GM12892 (cell line): ENCODE results near the gene FOXM1.

Source experiments
- DNase-seq: peaks from one replicate; pipeline ENCODE4 v3.0.0; 2011; ENCODE audit not compliant: insufficient read length
- FAIRE-seq: peaks from 2 replicates; lab custom pipeline; 2011; peaks lifted over from hg19 to GRCh38; lab: Jason Lieb, UNC
- POLR2A ChIP-seq: IDR thresholded peaks from 2 replicates; pipeline ENCODE4 v1.6.1; 2011; ENCODE audit warnings: low read depth, low read length, control low read depth
- POLR2AphosphoS5 ChIP-seq: IDR thresholded peaks from 2 replicates; pipeline ENCODE4 v1.6.1; 2011; ENCODE audit warnings: low read depth, low read length, control low read depth
- TAF1 ChIP-seq: IDR thresholded peaks from 2 replicates; pipeline ENCODE4 v1.6.1; 2011; ENCODE audit warnings: low read depth, mild to moderate bottlenecking, control low read depth, low read length, borderline replicate concordance

FOXM1 gene

DNA sequence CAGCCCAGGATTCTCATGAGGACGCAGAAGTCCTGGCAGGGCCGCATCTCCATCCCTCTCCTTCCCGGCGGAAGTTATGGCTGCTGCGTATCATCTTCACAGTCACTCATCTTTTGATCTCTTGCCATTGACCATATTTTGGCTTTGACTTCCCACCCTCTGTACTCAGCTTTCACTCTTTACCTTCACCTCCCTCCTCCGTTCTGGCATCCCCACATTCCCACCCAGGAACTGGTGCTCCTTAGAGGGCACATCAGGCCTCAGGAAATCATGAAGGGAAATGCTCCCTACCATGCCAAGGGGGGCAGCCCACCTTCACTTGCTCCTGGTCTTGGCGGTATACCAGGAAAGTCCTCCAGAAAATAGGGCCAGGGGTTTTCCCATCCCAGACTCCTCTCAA is 21.4 kb downstream of the FOXM1 start:
- FAIRE-seq (no peak), DNase-seq (no peak)
- TF ChIP-seq POLR2A (no peak), TAF1 (no peak), POLR2AphosphoS5 (no peak)

DNA sequence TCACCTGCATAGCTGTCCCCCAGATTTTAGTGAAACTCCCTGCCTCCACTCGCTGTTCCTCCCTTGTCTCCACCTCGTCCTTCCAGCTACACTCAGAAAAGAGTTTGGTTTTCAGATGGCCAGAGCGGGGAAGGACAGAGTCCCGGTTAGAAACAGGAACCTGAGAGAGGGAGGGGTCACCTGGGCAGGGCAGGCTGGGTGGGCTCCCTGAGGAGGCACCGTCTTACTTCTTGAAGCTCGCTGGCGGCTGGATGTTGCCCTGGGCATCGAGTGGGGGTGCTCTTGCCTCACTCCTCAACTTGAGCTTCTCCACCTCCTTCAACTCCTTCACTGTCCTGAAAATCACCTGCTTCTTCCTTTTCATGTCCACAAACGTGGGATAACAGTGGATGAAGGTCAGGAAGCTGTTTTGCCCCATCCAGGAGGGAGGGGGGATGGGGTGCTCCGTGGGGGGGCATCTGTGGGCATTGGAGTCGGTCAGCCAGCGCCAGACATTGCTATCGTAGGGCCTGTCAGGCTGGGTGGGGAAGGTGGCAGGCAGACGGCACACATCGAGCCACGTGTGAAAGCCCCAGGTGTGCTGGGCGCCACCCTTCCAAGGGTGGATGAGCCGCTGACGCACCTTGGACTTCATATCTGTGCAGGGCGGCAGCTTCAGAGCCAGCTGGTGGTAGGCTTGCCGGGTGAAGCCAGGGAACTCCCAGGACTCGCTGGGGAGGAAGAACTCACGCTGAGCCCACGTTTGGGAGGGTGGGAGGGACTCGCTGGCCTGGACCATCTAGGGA is 22.1 kb downstream of the FOXM1 start:
- no peak for DNase-seq
- FAIRE-seq = no peak
- TF ChIP-seq TAF1 = no peak
- no peak for TF ChIP-seq POLR2AphosphoS5
- TF ChIP-seq POLR2A = no peak

DNA sequence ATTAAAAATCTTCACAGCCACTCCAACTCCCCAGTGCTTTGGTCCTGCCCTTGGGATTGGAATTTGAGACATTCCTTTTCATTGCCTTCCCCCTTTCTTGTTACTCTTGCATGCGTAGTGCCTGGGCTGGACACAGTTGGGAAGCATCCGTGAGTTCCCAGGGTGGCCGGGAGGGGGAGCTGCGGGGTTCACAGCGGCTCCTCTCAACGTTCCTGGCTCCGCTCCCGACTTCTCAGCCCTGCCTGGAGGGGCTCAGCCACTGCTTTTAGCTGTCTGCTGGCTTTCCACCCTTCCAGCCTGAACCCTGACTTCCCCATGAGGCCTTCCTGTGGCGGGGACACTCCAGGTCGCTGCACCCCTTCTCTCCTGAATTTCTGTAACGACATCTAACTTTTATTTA is 23.3 kb downstream of the FOXM1 start:
- DNase-seq (peak; percentile 59), FAIRE-seq (no peak)
- no peak for TF ChIP-seq POLR2AphosphoS5
- no peak for TF ChIP-seq TAF1
- TF ChIP-seq POLR2A = no peak

DNA sequence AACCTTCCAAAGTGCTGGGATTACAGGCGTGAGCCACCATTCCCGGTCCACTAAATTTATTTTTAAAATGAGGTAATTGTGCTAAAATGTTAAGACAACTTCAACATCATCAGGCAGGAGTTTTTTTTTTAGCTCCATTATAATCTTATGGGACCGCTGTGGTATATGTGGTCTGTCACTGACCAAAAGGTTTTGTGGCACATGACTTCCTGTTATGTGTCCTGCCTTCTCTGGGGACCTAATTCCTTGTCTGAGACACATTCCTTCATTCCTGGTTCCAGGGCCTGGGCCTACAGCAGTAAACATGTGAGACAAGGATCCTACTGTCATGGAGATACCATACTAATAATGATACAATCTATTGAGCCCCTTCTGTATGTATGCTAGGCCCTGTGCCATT is 25.0 kb downstream of the FOXM1 start:
- FAIRE-seq (no peak), DNase-seq (no peak)
- TF ChIP-seq POLR2AphosphoS5 = no peak
- no peak for TF ChIP-seq POLR2A
- TF ChIP-seq TAF1 = no peak

DNA sequence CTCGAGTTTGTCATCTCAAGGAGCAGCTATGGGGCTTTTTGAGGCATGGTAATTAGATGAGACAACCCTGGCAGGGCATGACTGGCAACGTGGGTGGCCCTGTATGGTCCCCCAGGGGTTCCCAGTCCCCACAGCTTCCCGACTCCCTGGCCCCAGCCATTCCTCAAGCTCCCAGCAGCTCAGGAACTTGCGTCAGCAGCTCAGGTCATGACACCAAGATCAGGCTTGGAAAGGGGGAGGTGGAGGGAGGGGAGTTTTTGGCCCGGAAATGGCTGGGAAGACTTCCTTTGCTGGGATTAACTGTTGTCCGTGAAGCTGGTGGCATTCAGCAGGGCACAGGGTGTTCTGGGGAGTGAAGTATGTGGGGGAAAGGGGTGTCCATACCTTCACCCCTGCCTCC is 31.7 kb downstream of the FOXM1 start:
- TF ChIP-seq TAF1 = no peak
- no peak for TF ChIP-seq POLR2A
- no peak for TF ChIP-seq POLR2AphosphoS5
- DNase-seq (no peak), FAIRE-seq (no peak)

DNA sequence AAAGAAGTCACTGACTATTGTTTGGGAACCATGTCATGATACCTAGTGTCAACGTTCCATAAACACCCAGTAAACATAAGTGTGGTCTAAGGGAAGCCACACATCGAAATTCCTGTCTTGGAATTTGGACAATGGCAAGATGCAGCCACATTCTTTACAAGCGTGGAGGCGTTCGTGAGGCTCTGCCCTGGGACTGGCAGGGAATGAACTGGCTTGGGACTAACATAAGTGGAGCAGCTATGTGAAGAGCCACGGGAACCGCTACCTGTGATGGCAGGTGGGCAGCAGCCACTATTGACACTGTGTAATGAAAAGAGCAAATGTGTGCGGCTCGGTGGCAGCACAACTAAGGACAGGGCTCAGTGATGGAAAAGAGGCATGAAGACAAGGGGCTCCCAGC is 32.2 kb downstream of the FOXM1 start:
- DNase-seq = no peak
- TF ChIP-seq TAF1 = no peak
- no peak for TF ChIP-seq POLR2AphosphoS5
- TF ChIP-seq POLR2A = no peak
- no peak for FAIRE-seq

DNA sequence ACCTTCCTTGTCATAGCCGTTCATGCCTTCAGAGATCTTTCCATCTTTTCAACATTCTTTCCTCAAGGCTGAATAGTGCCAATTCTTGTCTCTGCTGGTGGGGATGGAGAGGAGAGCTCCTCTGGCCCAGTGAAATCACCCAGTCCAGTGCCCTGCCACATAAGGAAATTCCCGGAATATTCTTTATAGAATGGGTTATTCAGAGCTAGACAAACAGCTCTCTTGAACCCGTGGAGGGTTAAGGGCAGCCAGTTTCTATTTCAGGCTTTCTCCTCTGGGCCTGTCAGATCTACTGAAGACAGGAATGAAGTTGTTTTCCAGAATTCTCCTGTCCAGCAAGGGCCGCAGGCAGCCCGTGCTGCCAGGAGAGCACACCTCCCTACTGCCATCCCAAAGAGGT is 34.0 kb downstream of the FOXM1 start:
- FAIRE-seq (no peak), DNase-seq (no peak)
- TF ChIP-seq POLR2AphosphoS5 = no peak
- no peak for TF ChIP-seq POLR2A

DNA sequence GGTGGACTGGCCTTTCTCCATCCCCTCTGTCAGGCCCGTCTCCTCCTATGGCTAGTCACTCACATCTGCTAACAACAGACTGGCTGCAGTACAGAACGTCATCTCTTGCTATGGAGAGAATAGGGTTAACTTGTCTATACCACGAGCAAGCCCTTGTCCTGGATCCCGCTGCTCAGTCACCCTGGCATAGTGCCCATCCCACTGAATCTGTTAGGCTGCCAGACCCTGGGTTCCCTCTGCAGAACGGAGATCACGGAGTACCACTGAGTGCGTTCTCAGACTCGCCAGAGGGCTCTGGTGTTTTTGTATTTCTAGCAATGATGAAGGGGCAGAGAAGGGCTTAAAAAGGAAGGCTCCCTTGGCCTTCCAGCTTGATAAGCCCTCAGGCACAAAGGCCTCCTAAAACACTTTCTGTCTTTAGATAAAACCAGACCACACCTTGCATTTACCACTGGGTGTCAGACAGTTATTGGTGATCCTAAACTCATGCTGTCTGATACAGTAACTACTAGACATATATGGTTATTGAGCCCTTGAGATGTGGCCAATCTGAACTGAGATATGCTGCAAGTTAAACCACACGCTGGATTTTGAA is 35.8 kb downstream of the FOXM1 start:
- no peak for DNase-seq
- no peak for FAIRE-seq
- TF ChIP-seq POLR2AphosphoS5 (no peak), POLR2A (no peak), TAF1 (no peak)

DNA sequence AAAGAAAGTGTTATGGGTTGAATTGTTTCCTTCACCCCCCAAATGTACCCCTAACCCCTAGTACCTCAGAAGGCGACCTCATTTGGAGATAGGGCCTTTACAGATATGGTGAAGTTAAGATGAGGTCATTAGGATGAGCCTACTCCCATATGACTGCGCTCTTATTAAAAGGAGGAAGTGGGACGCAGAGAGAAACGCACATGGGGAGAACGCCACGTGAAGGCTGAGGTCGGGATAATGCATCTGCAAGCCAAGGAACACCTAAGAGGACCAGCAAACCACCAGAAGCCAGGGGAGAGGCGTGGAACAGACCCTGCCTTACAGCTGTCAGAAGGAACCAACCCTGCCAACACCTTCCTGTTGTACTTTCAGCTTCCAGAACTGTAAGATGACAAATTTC is 40.4 kb downstream of the FOXM1 start:
- no peak for TF ChIP-seq POLR2AphosphoS5
- peak; percentile 42 for FAIRE-seq
- no peak for DNase-seq

DNA sequence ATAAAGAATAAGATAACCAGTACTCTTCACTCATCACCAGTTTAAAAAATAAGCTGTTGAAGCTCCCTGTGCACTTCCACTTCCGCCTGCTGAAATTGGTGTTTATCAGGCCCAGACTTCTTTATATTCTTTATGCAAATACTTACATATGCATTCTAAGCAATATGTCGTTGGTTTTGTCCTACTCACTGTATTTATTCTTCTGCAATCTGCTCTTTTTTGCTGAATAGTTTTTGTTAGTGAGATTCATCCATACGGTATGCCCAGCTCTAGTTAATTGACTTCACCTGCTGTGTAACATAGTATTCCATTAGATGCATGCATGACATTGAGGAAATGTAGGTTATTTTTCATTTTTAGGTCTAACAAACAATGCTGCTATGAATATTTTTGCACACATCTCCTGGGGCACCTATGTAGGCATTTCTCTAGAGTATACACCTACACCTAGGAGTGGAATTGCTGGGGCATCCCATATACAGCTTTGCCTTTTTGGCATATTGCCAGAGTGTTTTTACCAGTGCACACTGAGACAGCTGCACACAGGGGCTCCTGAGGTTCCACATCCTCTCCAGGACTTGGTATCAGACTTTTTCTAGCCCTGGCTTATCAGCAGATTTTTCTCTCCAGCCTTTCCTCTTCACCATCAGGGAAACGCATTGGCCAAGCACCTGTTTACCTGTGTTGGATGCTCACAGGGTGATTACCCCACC is 41.1 kb downstream of the FOXM1 start:
- TF ChIP-seq TAF1 = no peak
- DNase-seq = no peak
- FAIRE-seq = no peak

DNA sequence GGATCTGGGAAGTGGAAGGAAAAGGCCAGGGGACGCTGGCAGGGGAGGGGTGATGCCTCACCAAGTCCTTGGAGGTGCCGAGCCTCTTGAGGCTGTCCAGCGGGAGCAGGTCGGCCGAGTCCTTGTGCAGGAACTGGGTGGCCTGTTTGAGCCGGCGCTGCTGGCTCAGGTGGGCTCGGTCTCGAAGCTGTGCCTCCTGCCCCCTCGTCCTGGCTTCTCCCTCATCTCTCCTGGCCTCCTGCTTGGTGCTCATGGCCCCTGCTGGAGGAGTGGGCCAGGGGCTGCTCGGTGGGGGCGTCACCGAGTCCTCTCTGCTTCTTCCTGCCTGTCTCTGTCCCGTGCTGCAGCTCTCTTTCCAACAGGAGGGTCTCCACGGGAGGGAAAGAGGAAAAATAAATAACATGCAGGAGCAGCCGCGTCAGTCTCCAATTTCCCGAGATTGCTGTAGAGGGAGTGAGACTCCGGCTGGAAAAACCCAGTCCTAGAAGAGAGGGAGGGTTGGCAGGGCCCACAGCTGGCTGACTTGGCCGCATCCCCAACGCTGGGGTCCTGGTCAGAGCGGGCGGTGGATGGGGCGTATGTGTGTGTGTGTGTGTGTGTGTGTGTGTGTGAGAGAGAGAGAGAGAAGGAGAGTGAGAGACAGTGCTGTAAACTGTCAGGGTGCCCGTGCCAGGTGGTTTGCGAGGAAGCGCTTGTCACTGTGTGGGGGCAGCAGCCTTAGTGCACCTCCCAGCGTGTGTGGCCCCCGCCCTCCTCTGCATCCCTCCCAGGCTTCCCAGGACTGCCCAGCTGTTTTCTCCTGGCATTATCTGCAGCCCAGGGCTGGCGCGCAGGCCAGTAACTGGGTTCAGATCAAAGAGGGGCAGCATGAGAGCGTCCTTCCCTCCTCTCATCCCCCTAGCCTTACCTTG is 42.1 kb downstream of the FOXM1 start, which contains the start of gene NRIP2:
Gene NRIP2, minus strand, starts transcription at position 455 of the 911 bp plus-strand sequence. Its CDS starts 52 bp downstream, at position 403.
- FAIRE-seq (no peak), DNase-seq (no peak)
- no peak for TF ChIP-seq POLR2AphosphoS5
- TF ChIP-seq POLR2A = no peak
- no peak for TF ChIP-seq TAF1
